CD4-positive, alpha-beta T cell treated with Interferon gamma for 1 hour (primary cell): Measurements from ENCODE around the gene DHX58.

Experiments used
- DNase-seq: peaks from one replicate; pipeline ENCODE4 v3.0.0-alpha.2; 2020

DHX58 gene

DNA sequence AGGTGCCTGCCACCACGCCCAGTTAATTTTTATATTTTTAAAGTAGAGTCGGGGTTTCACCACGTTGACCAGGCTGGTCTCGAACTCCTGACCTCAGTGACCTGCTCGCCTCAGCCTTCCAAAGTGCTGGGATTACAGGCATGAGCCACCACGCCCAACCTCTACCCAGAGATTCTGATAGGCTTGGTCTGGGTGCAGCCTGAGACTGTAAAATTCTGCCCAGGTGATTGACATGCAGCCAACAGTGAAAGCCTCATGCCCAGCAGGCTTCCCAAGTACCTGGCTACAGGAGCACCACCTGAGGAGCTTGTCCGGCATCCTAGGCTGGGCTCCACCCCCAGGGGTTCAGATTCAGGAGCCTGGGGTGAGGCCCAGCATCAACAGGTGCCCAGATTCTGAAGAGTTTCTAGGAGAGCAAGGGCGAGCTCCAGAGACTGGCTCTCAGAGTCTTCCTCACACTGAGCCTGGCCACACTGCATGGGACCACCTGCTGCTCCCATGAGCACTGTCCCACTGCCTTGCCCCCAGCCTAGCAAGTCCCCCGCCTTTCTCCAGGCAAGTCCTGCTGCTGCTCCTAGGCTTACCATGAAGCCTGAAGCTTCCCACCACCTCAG, 30.9 kb downstream of the DHX58 start:
- DNase-seq: no peak

DNA sequence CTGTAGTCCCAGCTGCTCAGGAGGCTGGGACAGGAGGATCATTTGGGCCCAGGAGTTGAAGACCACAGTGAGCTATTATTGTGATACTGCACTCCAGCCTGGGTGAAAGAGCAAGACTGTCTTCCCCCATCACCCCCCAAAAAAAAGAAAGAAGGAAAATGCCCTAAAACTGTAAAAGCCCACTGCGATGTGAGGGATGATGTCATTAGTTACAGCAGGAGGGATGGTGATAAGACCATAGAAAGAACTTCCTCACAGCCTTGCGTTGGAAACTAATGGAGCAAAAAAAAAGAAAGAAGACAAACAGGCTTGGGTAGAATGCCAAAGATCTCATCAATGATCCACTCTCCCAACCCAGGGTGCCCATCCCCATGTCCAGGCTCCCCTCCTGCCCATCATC, 33.0 kb downstream of the DHX58 start:
- DNase-seq: no peak

DNA sequence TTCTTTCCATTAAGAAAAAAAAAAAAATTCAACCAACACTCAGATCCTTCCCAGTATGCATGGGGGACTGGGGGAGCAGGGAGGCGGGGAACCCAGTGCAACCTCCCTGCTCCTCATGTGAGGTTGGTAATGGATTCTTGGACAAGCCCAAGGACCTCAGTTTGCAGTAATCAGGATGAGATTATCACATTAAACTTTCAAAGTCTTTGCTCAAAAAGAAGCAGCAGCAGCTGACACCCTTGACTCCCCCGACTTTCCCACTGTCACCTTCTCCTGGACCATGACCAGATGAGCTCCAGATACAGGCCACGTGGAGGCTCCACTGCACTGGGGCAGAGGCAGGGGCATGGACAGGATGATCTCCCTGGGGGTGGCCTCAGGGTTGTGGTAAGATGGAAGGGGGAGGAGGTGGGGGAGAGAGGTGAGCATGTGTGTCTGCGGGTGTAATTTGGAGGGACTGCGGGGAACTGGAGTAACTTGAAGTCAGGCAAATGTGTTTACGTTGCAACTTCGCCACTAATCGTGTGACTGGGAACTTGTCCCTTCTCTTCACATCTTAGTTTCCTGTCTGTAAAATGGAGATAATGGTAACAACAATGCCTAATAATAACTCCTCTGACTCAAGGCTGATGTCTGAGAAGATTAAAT, 34.0 kb downstream of the DHX58 start:
- DNase-seq: no peak

DNA sequence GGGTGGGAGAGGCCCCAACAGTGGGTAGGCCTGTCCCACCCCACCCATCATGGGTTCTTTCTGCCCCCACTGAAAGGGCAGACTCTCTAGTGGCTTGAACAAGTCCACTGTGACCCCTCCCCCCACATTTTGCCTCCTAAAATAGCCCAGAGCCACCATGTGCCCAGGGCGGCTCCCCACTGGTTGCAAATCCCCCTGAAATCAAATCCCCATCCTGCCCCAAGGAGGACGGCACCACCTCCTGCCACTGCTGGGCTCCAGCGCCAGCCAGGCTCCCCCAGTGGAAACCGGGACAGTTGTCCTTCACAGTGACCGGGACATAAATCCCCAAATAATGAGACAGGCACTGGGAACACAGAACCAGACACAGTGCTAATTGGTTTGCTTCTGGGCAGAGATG, 34.8 kb downstream of the DHX58 start:
- no peak for DNase-seq

DNA sequence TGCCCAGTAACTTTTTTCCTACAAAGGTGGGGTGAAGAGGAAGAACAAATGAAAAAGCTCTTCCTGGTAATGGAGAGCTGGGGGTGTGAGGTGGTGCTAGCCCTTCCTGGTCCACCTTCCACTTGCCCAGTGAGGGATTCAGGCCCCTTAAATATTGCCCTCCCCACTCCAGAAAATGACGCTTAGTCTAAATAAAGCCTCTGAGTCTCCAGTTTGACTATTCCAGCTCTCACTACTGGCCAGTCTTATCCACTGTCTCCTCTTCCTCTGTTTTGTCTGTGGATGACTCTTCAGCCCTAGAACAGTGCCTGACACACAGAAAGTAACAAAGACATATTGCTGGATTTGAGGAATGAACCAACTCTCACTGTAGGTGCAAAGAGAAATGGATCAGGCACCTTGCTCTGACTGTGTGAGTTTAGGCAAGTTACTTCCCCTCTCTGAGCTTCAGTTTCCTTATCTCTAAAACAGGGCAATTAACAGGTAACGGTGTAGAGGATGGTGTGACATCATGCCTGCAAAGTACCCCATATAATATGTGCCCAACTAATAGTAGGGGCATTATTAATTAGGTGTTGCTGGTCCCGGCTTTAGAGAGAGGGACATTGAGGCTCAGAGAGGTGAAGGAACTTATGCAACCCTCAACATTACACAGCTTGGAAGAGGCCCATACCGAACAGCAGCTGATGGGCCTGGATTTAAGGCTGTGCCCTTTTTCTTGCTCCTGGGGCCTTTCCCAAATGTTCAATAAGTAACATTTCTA, 35.5 kb downstream of the DHX58 start:
- no peak for DNase-seq

DNA sequence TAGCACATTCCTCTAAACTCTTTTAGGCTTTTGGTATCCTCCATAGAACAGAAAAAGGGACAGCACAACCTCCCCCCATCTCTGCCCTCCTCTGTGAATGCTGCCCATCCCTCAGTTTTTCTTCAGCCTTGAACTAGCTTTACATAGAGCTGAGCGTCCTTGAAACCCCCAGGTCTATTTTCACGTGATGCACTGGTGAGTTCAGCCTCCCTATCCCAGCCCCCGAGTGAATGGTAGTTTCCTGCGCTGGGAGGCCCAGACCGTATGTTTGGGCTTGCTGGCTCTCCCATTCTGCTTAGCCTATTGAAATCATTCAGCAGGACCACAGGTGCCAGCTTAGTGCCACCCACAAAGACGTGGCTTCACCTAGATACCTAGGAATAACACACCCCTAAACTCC, 36.7 kb downstream of the DHX58 start:
- no peak for DNase-seq

DNA sequence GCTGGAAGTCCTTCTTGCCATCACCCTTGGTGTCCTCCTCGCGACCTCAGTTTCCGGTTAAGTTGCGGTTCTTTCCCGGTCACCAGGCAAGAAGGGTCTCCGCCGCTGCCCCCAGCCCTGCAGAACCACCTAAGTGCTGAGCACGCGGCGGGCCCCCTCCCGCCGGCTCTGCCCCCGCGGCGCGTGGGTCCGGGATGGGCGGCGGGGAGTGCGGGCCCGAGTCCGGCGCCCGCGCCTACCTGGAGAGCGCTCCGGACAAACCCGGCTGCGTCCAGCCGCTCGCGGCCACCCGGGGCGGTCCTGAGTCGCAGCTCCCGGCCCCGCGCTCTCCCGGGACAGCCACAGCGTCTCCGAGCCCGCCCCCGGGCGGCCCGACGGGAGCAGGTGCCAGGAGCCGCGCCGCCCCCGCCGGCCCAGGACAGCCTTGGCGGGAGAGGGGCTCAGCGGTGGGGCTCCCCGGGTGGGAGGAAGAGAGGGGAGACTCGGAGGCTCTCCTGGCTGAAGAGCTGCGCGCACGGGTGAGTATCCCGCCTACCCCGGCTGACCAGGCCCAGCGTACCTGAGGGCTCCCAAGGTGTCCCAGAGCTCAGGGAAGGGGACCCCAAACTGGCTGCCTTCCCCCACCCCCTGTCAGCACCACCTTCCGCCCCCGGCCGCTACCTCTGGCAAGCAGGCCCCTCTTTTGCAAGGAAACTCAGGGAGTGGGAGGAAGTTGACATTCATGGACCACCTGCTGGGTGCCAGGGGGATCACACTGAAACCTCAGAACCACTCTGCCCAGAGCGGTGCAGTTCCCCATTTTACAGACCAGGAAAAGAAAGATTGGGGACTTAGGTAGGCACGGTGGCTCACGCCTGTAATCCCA, 40.0 kb downstream of the DHX58 start:
- DNase-seq: no peak

DNA sequence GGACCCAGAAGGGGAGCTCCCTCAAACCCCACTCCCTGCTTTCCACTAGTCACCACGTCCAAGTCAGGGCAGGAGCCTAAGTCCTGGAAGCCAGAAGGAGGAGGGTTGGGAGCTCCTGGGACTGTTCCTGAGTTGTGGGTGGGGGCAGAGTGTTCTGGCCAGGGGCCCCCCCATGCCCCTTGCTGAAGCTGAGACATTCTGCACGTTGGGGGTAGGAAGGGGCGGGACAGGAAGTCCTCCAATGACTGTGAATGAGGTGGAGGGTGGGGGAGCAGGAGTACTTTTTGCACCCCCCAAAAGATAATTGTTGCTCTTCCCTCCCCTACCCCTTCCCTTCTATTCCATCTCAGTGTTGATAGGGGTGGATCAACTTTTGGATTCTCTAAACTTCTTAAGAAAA, 40.7 kb downstream of the DHX58 start:
- no peak for DNase-seq

DNA sequence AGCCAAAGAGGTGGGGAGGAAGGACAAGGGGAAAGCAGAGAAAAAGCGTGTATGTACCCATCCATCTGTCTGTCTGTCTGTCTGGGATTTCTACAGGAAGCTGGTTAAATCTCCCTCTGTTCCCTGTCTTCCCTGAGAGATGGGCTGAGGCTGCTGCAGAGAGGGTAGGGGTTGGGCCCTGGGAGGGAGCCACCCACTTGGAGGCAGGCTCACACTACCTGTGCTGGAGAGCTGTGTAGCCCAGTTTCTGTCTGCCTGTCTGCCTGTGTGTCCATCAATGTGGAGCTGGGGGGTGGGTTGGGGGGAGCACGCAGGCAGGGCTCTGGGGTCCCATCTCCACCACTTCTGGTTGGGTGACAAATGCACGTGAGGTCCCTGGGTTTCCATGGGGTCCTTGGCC, 43.5 kb downstream of the DHX58 start:
- no peak for DNase-seq

DNA sequence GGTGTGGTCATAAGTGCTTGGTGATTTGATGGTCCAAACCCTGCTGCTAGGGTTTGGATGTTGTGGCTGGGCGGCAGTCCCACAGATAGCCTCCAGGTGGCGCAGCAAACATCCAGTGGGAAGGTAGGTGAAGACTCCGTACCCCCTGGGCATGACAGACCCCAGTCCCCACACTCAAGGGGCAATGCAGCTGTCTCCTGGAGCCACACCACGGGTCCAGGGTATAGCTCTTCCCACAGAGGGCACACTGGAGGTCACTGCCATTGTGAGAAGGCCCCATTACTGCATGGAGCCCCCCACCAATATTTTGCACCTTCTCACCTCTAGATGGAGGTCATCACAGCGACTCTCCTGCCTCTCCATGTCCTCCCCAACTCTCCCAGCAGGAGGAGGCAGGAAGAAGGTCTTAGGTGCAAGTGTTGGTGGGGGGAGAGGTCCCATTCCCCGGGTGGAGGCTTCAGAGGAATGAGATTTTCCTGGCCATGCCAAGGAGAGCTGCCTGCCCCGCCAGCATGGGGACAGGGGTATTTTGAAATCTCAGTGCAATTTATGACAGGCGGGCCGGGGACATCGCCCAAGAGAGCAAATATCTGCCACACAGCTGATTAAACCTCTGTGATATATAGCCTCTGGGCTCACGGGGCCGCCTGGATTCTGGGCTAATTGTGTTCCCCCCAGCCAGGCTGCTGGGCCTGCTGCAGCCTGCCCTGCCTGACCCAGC, 45.0 kb downstream of the DHX58 start:
- peak; percentile 52 for DNase-seq

DNA sequence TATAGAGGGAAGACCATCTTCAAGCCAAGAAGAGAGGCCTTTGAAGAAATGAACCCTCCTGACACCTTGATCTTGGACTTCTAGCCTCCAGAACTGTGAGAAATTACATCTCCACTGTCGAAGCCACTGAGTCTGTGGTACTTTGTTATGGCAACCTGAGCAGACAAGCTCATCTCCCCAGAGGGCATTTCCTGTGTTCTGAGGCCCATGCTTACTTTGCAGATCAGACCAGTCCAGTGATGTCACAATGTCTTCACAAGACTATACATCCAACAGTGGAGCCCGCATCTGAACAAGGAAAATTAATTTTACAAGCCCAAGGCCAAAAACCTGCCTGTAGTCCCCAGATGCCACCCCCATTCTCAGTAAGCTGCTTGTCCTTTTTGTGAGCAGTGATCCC, 47.3 kb downstream of the DHX58 start:
- DNase-seq: peak; percentile 13

DNA sequence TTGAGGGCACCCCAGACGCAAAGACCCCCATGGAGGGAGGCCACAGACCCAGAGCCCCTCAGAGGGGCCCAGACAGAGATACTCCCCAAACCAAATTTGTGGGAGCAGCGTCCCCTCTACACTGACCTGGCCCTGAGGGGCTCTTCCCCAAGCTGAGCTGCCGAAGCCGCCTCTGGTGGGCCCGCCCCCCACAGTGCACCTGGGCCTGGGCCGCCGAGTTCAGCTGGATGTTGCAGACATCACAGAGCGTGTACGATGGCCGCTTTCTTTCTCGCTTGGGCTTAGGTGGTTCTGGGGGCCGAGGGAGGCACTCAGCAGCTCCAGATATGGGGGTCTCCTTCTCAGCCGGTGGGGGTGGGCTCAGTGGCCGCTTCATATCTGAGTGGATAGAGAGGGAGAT, 49.8 kb downstream of the DHX58 start:
- DNase-seq: no peak

DNA sequence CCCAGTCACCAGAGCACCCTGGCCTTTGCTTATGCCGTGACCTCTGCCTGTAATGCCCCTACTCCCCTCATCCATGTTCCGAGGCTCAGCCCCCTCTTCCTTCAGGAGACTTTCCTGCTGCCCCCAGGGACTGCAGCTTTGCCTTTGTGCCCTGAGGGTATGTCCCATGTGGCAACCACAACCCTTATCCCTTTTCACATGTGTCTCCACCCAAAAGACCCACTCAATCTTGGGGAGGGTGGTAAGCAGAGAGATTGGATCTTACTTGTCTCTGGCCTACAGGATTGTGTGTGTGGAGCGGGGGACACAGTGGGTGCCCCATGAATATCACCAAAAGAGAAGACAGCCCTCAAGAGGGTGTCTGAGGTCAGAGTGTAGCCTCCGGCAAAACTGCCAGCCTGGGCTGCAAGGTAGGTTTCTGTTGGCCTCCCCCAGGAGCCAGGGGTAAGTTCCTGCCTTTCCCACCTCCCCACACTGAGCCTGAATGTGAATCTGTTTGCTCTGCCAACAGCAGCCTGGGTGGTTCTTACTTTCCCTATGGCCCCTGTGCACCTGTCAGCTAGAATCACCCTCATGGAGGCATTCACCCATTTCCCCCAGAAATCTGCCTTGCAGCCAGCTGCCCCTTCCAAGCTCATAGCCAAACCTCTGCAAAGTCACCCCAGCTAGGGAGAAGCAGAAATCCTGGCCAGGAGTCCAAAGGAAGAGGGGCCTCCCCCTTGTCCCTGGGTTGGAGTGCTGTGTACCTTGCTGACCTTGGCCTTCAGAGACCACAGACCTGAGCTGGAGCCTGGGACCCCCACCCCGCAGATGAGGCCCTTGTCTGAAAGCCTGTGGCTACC, 50.6 kb downstream of the DHX58 start:
- no peak for DNase-seq

DNA sequence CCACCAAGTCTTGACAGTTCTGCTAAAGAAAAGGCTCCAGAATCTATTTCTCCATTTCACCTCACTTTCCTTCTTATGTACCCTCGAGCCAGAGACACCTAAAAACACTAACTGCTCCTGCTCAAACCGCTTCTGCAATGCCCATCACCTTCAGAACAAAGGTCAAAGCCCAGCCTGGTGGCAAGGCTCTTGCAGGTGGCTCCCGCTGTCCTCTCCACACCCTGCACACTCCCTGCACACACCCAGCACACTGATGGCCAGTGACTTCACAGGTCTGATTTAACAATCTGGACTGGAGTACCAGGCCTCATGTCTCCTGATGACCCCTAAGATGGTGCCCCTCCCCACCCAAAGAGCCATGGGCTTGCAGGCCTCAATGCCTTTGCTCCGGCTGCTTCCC, 52.3 kb downstream of the DHX58 start:
- no peak for DNase-seq

DNA sequence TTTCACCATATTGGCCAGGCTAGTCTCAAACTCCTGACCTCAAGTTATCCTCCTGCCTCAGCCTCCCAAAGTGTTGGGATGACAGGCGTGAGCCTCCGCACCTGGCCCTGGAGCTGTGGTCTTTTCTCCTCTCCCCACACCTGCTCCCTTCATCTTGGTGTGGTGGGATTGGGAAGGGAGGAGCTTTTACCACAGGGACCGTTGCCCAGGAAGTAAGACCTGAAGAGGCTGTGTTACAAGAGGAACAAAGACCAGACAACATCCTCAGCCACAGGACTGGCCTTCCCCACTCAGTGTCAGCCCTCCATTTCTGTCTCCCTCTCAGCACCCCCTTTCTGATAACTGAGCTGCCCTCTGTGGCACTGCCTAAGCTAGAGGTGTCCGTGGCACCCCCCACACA, 52.7 kb downstream of the DHX58 start:
- no peak for DNase-seq

DNA sequence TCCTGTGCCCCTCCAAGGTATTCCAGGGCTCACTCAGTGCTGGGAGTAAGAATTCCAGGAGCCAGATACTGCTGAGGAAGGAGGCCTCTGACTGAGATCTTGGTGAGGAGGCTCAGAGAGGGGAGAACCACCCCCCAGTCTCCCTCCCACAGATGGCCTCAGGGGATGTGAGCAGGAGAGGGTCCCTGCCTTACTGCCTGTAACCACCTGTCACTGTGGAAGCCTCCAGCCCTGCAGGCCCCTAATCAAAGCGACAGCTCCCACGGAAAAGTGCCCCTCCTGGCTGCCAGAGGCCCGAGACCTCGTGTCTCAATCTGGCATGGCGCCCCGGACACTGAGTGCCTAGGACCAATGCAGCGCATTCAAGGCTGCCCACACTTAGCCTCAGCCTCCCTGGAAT, 54.5 kb downstream of the DHX58 start:
- DNase-seq: no peak

DNA sequence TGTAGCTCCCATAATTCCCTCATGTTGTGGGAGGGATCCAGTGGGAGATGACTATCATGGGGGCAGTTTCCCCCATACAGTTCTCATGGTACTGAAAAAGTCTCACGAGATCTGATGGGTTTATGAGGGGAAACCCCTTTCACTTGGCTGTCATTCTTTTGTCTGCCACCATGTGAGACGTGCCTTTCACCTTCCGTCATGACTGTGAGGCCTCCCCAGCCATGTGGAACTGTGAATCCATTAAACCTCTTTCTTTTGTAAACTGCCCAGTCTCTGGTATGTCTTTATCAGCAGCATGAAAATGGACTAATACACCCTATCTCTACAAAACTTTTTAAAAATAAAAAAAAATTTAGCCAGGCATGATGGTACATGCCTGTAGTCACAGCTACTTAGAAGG, 55.9 kb downstream of the DHX58 start:
- DNase-seq: no peak

DNA sequence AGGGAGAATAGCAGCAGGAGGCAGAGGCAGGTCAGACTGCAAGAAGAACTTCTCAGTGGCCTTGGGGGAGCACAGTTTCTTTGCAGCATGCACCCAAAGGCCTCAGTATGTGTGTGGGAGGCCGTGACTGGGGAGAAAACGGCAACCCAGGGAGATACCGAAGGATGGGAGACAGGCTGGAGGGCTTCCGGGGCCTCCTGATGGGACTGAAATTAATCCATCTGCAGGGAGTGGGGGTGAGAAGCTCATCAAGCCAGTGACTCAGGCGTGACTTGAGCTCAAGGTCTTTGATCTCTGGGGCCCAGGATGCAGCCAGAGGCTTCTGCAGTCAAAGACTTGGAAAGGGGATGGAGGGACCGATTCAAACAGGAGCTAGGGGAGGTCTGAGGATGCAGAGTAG, 57.0 kb downstream of the DHX58 start:
- DNase-seq: no peak

DNA sequence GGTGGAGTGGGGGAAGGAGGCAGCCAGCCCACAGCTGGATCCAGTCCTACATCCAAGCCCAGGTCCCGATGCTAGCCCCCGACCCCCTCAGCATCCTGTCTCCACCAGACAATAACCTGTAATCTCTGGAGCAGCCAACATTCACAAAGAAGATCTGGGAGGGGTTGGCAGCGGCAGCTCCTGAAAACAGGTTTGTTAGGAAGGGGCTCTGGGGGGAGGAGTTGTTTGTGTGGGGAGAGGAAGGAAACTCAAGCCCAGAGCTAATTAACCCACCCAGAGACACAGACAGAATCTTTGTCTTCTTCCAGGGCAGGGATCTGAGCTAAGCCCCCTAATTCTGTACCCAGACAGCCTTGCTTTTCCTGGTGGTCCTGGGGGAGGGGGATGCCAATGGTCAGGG, 57.5 kb downstream of the DHX58 start:
- DNase-seq: no peak

DNA sequence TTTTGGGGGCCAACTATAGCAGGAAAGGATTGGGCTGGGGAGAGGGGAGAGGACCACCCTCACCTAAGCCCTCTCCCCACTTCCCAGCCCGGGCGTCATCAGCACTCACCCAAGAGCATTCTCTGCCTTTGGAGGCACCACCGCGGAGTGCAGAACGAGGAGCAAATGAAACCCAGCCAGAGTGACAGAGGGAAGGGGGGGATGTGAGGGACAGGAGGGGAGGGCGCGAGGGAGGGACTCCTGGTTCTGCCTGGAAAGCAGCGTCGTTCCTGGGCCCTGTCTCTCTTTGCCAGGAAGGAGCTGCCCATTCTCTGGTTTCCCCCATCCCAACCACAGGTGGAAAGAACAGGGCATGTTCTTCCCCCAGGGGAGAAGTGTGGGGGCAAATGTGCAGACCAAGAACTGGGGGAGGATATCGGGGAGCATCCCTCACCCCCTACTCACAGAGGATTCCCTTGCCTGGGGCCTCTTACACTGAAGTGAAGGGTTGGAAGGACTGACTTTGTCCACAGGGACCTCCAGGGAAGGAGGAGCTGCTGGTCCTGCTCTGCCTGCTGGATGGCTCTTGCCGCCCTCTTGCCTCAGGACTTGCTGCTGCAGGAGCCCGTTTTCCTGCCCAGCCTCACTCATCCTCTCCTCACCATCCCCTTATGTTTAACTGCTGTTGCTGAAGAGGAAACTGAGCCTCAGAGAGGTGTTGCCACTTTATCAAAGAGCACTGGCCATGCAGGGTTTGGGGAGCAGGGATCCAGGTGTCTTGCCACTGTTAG, 58.6 kb downstream of the DHX58 start:
- no peak for DNase-seq

DNA sequence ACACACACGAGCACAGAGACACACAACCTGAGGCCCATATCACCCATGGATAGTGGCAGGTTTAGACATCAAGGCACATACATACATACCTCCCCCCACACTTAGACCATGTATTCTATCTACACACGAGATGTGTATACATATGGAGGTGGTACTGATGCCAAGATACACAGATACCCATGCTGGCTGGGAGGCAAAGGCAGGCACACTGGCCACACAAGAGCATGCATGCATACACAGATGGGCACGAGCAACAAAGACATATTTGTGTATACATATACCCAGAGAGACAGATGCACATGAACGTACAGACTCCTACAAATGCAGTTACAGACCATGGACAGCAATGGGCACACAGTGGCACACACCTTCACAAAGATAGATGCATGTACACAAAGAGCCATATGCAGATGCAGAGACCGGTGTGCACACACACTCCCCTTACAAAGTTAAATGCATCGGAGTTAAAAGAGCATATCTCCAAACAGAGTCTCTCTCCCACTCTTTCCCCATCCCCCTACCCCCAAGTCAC, 60.1 kb downstream of the DHX58 start:
- DNase-seq: no peak
